ENCODE results near the gene NTSR2.

The NTSR2 gene

DNA sequence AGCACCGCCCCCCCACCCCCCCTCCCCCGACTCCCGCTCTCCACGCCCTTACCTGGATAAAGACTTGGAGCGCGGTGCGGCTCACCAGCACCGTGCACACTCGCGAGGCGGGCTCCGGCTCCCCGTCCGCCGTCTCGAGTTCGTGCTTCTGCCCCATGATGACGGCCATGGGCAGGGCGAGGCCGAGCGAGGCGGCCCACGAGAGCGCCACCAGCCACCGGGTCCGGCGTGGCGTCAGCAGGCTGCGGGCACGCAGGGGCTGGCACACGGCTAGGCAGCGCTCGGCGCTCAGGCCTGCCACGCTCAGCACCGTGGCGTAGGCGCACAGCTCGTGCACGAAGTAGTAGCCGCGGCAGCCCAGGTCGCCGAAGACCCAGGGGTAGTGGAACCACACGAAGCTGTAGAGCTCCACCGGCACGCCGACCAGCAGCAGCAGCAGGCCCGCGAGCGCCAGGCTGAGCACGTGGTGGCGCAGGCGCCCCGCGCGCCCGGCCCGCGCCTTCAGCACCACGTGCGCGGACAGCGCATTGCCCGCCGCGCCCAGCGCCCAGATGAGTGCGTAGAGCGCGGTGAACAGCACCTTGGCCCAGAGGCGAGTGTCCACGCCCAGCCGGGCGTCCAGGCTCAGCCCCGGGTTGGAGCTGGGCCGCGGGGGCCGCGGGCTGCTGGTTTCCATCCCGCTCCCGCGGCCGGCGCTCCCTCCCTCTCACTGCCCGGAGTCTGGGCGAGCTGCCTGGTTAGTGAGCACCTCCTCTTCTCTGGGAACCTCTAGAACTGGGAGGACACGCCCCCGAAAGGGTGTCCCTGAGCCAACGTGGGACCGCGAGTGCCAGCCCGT, at the start of gene NTSR2:
Gene NTSR2, minus strand, starts transcription at position 742 of the 838 bp plus-strand sequence. Its CDS starts 66 bp downstream, at position 676.
- peak; percentile 7 for DNase-seq

- DNase-seq: no peak
Measured at GRCh38 chr2:11719230-11719977, 49.4 kb upstream of the NTSR2 start.

- no peak for DNase-seq
Measured at GRCh38 chr2:11718606-11719005, 48.6 kb upstream of the NTSR2 start.

DNA sequence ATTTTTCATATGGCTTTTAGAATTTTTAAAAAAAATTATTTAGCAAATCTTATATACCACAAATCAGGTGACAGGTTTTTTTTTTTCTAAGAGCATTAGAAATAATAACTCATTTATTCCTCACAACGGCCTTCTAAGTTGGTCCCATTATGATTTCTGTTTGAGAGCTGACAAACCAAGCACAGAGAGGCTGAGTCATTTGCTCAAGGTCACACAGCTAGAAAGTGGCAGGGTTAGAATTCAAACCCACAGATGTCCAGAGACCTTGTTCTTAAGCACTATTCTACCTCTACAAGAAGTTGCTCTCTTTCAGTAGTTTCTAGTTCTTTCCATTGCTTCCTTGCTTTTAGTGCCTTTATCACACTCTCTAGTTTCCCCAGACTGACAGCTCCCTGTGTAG, 47.6 kb upstream of the NTSR2 start:
- DNase-seq: no peak

DNA sequence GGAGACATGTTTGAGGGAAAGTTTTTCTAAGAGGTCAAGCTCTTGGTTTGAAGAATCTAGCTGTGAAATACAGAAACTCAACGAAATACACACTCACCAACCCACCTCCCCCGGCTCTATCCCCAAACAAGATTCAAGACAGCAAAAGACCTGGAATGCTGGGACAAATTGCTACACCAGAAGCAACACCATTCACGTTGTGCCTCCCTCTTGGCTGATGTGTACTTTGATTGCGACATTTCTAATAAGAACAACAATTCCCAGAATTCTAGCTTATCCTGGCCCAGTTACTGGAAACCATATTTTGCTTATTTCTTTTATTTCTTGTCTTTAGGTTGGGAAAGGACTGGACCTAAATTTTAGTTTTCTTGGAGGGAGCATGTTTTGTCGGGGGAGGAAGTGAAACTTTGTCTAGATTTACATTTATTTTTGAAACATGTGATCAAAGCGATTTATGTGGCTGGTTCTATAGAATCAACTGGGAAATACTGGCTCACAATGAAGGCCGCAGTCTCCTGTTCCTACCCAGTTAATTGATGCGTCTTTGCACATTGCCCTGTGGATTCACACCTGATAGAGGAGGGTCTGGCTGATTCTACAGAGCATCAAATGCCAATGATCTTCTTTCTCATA, 46.8 kb upstream of the NTSR2 start:
- DNase-seq: no peak

GRCh38 chr2:11715987-11716652, 46.1 kb upstream of the NTSR2 start:
- no peak for DNase-seq

- DNase-seq: no peak
Measured at GRCh38 chr2:11713815-11714214, 43.8 kb upstream of the NTSR2 start.

- DNase-seq: no peak
Measured at GRCh38 chr2:11712866-11713265, 42.9 kb upstream of the NTSR2 start.

DNA sequence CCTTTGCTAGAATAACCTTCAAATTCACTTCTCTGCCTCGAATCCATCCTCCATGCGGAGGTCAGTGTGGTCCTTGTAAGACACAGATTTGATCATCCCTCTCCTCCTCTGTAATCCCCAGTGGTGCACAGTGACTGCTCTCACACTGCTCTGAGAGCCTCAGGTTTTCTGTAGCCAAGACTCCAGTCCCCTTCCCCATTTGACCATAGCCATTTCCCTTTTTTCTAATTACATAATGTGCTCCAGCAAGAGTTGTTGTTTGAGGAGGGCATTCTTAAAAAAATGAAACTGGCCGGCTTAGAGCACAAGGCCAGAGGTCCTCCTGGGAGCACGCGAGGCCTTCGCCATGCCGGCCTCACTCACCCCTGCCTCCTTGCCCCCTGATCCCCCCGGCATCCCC, 41.8 kb upstream of the NTSR2 start:
- DNase-seq: no peak

GRCh38 chr2:11711354-11711716, 41.3 kb upstream of the NTSR2 start:
- no peak for DNase-seq

- DNase-seq: no peak
Measured at GRCh38 chr2:11710632-11711353, 40.8 kb upstream of the NTSR2 start.

DNA sequence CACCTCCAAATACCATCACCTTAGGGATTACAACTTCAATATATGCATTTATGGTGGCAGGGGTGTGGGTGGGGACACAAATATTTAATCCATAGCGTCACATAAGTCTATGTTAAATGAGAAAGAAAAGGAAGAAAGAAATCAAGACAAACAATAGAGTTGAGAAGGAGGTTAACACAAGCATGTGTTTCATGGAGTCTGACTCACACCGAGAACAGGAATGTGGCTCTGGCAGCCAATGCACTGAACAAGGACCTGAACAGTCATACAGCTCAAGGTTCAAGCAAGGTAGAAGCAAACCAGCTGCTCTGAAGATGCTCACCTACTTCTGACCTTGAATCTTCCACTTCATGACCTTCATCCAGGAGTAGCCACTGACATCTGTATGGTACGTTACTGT, 40.2 kb upstream of the NTSR2 start:
- DNase-seq: no peak

DNA sequence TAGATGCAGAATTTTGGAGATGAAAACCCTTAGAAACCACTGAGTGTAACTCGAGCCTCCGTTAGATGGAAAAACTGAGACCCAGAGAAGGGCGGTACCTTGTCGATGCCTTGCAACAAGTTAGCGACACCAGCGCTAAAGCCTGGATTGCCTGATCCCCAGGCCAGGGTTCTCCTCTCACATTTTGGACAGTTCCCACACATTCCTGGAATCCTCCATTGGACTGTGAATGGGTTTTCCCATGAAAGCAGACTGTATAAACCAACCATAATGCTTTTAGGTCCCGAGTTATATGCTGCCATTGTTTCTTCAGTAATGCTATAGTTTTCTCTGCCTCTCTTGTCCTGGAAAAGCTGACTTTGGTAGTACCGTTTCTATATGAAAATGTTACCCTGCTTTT, 39.3 kb upstream of the NTSR2 start:
- no peak for DNase-seq

- no peak for DNase-seq
Measured at GRCh38 chr2:11708106-11708505, 38.1 kb upstream of the NTSR2 start.

DNA sequence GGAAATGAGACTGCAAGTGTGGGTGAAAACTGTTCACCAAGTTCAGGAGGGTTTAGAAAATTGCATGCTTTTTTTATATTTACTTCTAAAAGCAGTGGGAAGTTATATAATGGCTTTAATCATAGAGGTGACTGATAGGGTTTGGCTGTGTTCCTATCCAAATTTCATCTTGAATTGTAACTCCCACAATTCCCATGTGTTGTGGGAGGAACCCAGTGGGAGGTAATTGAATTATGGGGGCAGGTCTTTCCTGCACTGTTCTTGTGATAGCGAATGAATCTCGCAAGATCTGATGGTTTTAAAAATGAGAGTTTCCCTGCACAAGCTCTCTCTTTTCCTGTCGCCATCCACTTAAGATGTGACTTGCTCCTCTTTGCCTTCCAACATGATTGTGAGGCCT, 35.7 kb upstream of the NTSR2 start:
- DNase-seq: no peak

DNA sequence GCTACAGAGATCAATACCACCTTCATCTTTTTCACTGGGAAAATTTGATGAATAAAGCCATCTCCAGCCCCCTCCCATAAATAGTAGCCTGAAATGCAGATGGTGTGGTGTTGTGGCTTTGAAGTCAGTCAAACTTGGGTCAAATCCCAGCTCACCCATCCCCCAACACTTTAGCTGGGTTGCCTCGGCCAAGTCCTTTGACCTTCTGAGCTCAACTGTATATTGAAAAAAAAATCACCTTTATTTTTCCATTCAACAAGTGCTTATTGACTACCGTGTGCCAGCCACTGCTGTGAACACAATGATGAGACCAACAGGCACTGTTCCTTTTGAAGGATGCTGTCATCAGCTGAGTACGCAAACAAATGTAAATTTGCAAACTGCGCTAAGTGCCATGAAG, 35.1 kb upstream of the NTSR2 start:
- DNase-seq: no peak

GRCh38 chr2:11703700-11704099, 33.7 kb upstream of the NTSR2 start:
- DNase-seq: no peak

- DNase-seq: no peak
Measured at GRCh38 chr2:11702946-11703345, 33.0 kb upstream of the NTSR2 start.

DNA sequence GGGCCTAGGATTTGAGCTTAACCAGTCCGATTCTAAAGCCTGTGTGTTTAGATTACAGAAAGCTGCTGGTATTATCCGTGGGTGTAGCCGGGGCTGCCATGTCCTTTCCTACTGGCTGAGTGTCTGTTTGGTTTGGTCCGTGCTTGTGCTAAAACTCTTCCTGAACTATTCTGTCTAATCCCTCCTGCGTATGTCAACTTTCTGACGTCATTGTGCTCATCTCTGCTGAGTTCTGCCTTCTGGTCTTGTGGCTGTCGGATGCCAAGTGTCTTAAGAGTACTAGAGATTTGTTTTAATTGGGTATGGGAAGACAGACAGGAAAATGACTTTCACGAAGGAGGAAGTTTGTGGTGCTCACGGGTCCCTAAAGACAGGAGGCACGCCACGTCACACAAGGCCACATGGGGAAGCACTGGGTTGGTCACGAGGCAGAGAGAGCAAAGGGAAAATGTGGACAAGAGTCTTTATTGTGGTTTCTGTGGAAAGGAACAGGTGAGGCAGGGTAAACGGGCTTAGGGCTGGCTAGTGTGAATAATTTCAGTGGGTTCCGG, 31.8 kb upstream of the NTSR2 start:
- DNase-seq: no peak

GRCh38 chr2:11701206-11701605, 31.2 kb upstream of the NTSR2 start:
- DNase-seq: no peak

- no peak for DNase-seq
Measured at GRCh38 chr2:11699686-11700670, 30.0 kb upstream of the NTSR2 start.
